ENCODE measurements around the gene NBAS. TPM values are rescaled to one million over a fixed set of nuclear protein-coding genes. Genes with fewer than 3 reads are reported as not detected.
A peak's percentile ranks its signal among the peaks of the same experiment; 100 is the strongest.

Gene NBAS
- total and polyA plus RNA-seq, 2 of the 4 experiments (the other 2 are of a cell fraction), result 22.3 to 105 TPM

- peaks cover 0 to 3% of the 10 kb centered on the region in 2 experiments; a peak in 1 of 4 replicates for H3K79me1 ChIP-seq (ENCODE audit: low read depth in 1 of 2, low read length in 2 of 2)
- H4K91ac ChIP-seq (ENCODE audit: insufficient read depth, low read depth, low read length), result no peak overlapping the region
- H3K14ac ChIP-seq (replicated peaks; ENCODE audit: low read depth, low read length), result no peak overlapping the region
- no peak overlapping the region for H3K9ac ChIP-seq (ENCODE audit: low read depth, low read length)
- no peaks in the 10 kb centered on the region for H3K9me3 ChIP-seq (ENCODE audit: control insufficient read depth, insufficient read depth, low read length)
- H4K8ac ChIP-seq (ENCODE audit: low read depth in 2 of 2, low read length in 2 of 2), result no peak overlapping the region
- H2BK120ac ChIP-seq (ENCODE audit: low read depth, low read length), result no peak overlapping the region
- no peak overlapping the region for H2AFZ ChIP-seq (replicated peaks; ENCODE audit: low read length, poor library complexity)
- no peak overlapping the region for H2AK9ac ChIP-seq (replicated peaks; ENCODE audit: low read depth, low read length, poor library complexity)
- no peak overlapping the region for H2AK5ac ChIP-seq (ENCODE audit: low read depth, low read length)
- WGBS, 2 experiments (ENCODE audit: extremely low coverage in 2 of 2, insufficient read length in 1 of 2), result 83% methylated on average over 1 of the region's 4 CpGs; no CpG with 5 or more reads in 1 of the 2 experiments
- DNase-seq (no peak), ATAC-seq (ENCODE audit: low read depth) (peak; percentile 42)
- in situ Hi-C loops (cut with MboI; ENCODE audit: low sequenced_read_pairs), result no loop called here
- H4K20me1 ChIP-seq (ENCODE audit: insufficient read depth, low read length), result no peaks in the 10 kb centered on the region
- H3K4me1 ChIP-seq (ENCODE audit: control insufficient read depth, insufficient read depth, low read length), result 0 out of 2 replicates have a peak, but pooled peaks cover 3% of the 10 kb centered on the region
- H4K5ac ChIP-seq (ENCODE audit: low read depth, low read length), result no peak overlapping the region
- H3K56ac ChIP-seq (ENCODE audit: extremely low read depth, insufficient read depth, low read length), result no peak overlapping the region
- H2BK20ac ChIP-seq (ENCODE audit: low read depth, low read length), result no peak overlapping the region; the same call in 1 of the 2 replicates
- no peak overlapping the region for H3K27ac ChIP-seq (ENCODE audit: insufficient read depth, low read length)
- peaks cover 3% of the 10 kb centered on the region; the same call in 1 of the 2 replicates for H3K9me1 ChIP-seq (ENCODE audit: insufficient read depth, low read length)
- peaks cover 7% of the 10 kb centered on the region; the same call in 1 of the 2 replicates for H3K36me3 ChIP-seq (ENCODE audit: control insufficient read depth, insufficient read depth, low read length)
- no peak overlapping the region for H2BK5ac ChIP-seq (ENCODE audit: low read depth, low read length, poor library complexity, severe bottlenecking)
- no peak overlapping the region for H2BK15ac ChIP-seq (ENCODE audit: low read depth, low read length)
- no peak overlapping the region for H3K18ac ChIP-seq (ENCODE audit: low read depth, low read length)
- intact Hi-C loops (cut with micrococcal nuclease), result no loop called here
- dilution Hi-C loops (cut with HindIII; ENCODE audit: low sequenced_read_pairs, unreplicated experiment), result no loop called here
- TF ChIP-seq RFX5 (IDR thresholded peaks at IDR 0.05; ENCODE audit: low read depth, low read length) (no peak), CHD1 (IDR thresholded peaks at IDR 0.05; ENCODE audit: low read depth, low read length) (no peak), FOS (IDR thresholded peaks at IDR 0.05; ENCODE audit: low read depth, low read length) (no peak), RAD21 (IDR thresholded peaks at IDR 0.05; ENCODE audit: low read length) (no peak), NFE2L2 (IDR thresholded peaks at IDR 0.05; ENCODE audit: low read depth, low read length) (no peak), MAZ (IDR thresholded peaks at IDR 0.05; ENCODE audit: borderline replicate concordance, low read depth, low read length) (no peak), BHLHE40 (IDR thresholded peaks at IDR 0.05; ENCODE audit: low read depth, low read length) (no peak), MAFK (IDR thresholded peaks at IDR 0.05; ENCODE audit: low read depth, low read length) (no peak), CEBPB (IDR thresholded peaks at IDR 0.05; ENCODE audit: low read depth, low read length) (no peak), SMC3 (IDR thresholded peaks at IDR 0.05; ENCODE audit: low read depth, low read length) (no peak), MXI1 (IDR thresholded peaks at IDR 0.05; ENCODE audit: borderline replicate concordance, low read depth, low read length) (no peak)
- TF ChIP-seq, protein P1, sequence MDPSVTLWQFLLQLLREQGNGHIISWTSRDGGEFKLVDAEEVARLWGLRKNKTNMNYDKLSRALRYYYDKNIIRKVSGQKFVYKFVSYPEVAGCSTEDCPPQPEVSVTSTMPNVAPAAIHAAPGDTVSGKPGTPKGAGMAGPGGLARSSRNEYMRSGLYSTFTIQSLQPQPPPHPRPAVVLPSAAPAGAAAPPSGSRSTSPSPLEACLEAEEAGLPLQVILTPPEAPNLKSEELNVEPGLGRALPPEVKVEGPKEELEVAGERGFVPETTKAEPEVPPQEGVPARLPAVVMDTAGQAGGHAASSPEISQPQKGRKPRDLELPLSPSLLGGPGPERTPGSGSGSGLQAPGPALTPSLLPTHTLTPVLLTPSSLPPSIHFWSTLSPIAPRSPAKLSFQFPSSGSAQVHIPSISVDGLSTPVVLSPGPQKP (IDR thresholded peaks at IDR 0.05; ENCODE audit: borderline replicate concordance, low read depth, low read length), result no peak
- ChIA-PET POLR2A (ENCODE audit: unreplicated experiment) (no interaction called here), CTCF (no interaction called here)
- no peak overlapping the region for H3K4me2 ChIP-seq (ENCODE audit: low read depth, low read length)
- no peak overlapping the region for H3K4me3 ChIP-seq (ENCODE audit: insufficient read depth, low read depth, low read length)
- H3K4ac ChIP-seq (ENCODE audit: low read depth, low read length), result no peak overlapping the region; the same call in 1 of the 2 replicates
- no peaks in the 10 kb centered on the region for H3K27me3 ChIP-seq (ENCODE audit: control insufficient read depth, insufficient read depth, low read length)
- no TSS peak for BruUV-seq (replicated peaks)
- no peak overlapping the region for H3K23ac ChIP-seq (ENCODE audit: low read depth, low read length)
Measured at GRCh38 chr2:15272942-15273341, 288.2 kb downstream of the NBAS start.

All from IMR-90 (cell line).